HG03520 (cell line): ENCODE measurements around the gene CUTA.

Experiments used
- ATAC-seq: cut with Tn5 transposase; IDR thresholded peaks from one replicate; pipeline ENCODE4 v1.9.1; 2021; ENCODE audit warnings: mild to moderate bottlenecking, moderate library complexity; ENCODE audit not compliant: unreplicated experiment

Gene CUTA

GRCh38 chr6:33417903-33418689 is at the start of gene CUTA:
CUTA (minus strand) TSS chr6:33418107; CDS start chr6:33418000, 107 bp downstream.
- peak; percentile 77 for ATAC-seq

- no peak for ATAC-seq
These were observed 49.2 kb upstream of the CUTA start for GRCh38 chr6:33467091-33467490.

GRCh38 chr6:33466075-33466735 is 48.3 kb upstream of the CUTA start:
- ATAC-seq = no peak

- no peak for ATAC-seq
These were observed 41.3 kb upstream of the CUTA start for GRCh38 chr6:33459226-33459625.

GRCh38 chr6:33458676-33459075 is 40.8 kb upstream of the CUTA start:
- no peak for ATAC-seq

- no peak for ATAC-seq
These were observed 38.2 kb upstream of the CUTA start for GRCh38 chr6:33456156-33456555.

GRCh38 chr6:33455051-33455450 is 37.1 kb upstream of the CUTA start:
- no peak for ATAC-seq

GRCh38 chr6:33454009-33454946 is 36.4 kb upstream of the CUTA start, which contains the start of gene ZBTB9:
ZBTB9 (plus strand) TSS chr6:33454576; CDS start chr6:33455101, 525 bp downstream.
- ATAC-seq = peak; percentile 97

GRCh38 chr6:33453393-33454008 is 35.6 kb upstream of the CUTA start:
- no peak for ATAC-seq

GRCh38 chr6:33452496-33452895 is 34.6 kb upstream of the CUTA start:
- ATAC-seq = no peak

GRCh38 chr6:33451606-33452005 is 33.7 kb upstream of the CUTA start:
- no peak for ATAC-seq

GRCh38 chr6:33450434-33450833 is 32.5 kb upstream of the CUTA start:
- no peak for ATAC-seq

- no peak for ATAC-seq
These were observed 28.4 kb upstream of the CUTA start for GRCh38 chr6:33446356-33446755.

- no peak for ATAC-seq
These were observed 27.3 kb upstream of the CUTA start for GRCh38 chr6:33445119-33445603.

GRCh38 chr6:33443619-33444504 is 26.0 kb upstream of the CUTA start:
- ATAC-seq = no peak

GRCh38 chr6:33443025-33443424 is 25.1 kb upstream of the CUTA start:
- ATAC-seq = no peak

- no peak for ATAC-seq
These were observed 24.4 kb upstream of the CUTA start for GRCh38 chr6:33442283-33442682.

GRCh38 chr6:33441457-33441856 is 23.6 kb upstream of the CUTA start:
- no peak for ATAC-seq

GRCh38 chr6:33440649-33441309 is 22.9 kb upstream of the CUTA start:
- no peak for ATAC-seq
